Superior temporal gyrus (tissue), 1 donor: ENCODE measurements around the gene SERPING1.

ENCODE experiments used
- DNase-seq: peaks from one replicate; pipeline ENCODE4 v3.0.0-alpha.2; 2016; ENCODE audit errors: extremely low spot score

SERPING1 gene

DNA sequence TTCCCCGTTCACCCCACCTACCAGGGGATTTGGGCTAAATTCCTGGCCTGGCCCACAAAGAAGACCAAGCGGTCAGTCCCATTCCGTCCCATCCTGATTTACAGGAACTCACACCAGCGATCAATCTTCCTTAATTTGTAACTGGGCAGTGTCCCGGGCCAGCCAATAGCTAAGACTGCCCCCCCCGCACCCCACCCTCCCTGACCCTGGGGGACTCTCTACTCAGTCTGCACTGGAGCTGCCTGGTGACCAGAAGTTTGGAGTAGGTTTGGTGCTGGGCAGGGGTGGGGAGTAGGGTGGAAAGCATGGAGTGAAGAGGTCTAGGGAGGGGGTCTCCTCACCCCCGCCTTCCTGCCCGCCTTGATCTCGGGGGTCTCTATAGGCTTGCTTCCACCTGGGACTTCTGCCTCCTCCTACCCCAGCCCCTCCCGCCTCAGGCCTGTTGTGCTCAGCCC, at the start of gene SERPING1:
TSS of gene SERPING1 (plus strand) at position 225 of the 455 bp plus-strand sequence. CDS start 586 bp downstream, outside the sequence.
- no peak for DNase-seq

- DNase-seq, result no peak
These were observed 49.6 kb upstream of the SERPING1 start for GRCh38 chr11:57547854-57548377.

- DNase-seq, result no peak
These were observed 47.5 kb upstream of the SERPING1 start for GRCh38 chr11:57549983-57550382.

DNA sequence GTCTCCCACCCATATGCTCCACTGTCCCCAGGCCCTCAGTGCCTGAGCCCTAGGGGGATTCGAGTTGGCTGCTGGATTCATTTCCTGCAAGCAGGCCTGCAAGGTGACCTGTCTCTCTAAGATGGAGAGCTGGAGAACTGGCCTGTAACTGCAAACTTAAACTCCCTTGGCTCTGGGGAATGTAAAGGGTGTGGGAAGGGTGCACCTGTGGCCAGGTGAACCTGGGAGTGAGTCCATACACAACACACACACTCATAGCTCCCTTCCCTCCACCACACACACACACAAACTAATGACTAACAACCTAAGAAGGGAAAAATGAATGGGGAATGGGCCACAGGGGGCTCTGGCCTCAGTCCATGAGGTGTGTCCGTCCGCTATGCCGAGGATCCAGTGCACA, 45.5 kb upstream of the SERPING1 start:
- no peak for DNase-seq

- no peak for DNase-seq
These were observed 45.0 kb upstream of the SERPING1 start for GRCh38 chr11:57552479-57552878.

DNA sequence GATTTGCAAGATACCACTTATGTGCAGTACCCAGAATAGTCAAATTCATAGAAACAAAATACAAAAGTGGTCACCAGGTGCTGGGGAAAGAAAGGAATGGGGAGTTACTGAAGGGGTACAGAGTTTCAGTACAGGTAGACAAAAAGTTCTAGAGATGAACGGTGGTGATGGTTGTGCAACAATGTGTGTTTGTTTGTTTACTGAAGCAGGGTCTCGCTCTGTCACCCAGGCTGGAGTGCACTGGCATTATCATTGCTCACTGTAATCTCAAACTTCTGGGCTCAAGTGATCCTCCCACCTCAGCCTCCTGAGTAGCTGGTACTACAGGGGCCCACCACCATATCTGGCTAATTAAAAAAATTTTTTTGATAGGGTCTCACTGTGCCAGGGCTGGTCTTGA, 42.1 kb upstream of the SERPING1 start:
- DNase-seq, result no peak

DNA sequence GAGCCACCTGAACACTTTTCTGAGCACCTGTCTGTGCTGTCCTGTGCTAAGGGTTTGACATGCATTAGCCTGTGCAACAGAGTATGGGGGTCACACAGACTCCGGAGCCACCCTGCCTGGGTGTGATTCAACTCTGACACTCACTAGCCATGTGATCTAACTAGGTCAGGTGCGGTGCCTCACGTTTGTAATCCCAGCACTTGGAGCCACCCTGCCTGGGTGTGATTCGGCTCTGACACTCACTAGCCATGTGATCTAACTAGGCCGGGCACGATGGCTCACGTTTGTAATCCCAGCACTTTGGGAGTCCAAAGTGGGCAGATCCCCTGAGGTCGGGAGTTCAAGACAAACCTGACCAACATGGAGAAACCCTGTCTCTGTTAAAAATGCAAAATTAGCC, 41.4 kb upstream of the SERPING1 start:
- DNase-seq, result no peak

GRCh38 chr11:57560146-57560545, 37.3 kb upstream of the SERPING1 start:
- no peak for DNase-seq

GRCh38 chr11:57562596-57562995, 34.9 kb upstream of the SERPING1 start:
- DNase-seq, result no peak

GRCh38 chr11:57566005-57566904, 31.2 kb upstream of the SERPING1 start:
- peak; percentile 77 for DNase-seq

DNA sequence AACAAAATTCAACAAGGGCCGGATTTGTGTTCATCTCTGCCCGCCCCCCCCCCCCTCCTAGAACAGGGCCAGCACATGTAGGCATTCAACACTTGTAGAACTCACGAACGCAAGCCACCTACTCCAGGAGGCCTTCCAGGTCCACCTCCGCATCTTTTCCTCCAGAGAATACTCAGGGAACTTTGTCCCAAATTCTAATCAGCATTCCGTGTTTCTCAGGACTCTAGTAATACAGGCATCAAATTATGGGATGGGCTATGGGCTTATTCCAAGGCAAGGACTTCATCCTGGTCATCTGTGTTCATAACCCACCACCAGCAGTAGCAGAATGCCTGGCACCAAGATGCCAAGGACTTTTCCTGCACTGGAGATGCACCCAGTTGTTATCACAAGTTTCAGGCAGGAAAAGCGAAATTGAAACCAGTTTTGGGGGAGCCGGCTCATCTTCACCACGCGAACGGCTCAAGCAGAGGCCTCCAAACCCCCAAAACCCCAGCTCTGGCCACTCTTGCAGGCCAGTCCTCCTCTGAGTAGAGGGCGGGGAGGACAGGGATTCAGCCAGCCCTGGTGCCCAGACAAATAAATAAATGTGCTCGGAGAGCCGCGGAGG, 30.5 kb upstream of the SERPING1 start:
- DNase-seq, result peak; percentile 42

GRCh38 chr11:57567515-57568329, 29.8 kb upstream of the SERPING1 start, which contains the start of gene UBE2L6:
Gene UBE2L6, minus strand, starts transcription at chr11:57567672. Its CDS starts 61 bp downstream, at chr11:57567611.
- peak; percentile 59 for DNase-seq

DNA sequence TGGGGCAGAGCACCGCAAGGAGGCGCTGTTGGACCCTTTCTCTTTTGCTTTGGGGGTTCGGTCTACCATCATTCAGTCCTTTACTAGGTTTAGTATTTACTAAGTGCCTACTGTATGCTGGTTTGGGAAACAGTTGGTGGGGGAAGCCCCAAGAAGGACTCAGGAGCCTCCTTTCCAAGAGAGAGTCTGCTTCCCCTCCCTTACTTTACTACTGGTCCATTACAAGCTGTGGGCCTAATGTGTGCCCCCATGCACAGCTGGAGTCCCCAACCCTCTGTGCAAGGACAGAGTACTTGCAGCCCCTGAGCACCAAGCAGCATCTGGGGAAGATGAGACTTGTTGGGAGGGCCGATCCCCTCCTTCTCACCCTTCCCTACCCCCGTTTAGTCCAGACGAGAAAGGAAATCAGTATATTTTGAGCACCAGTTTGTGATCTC, 29.1 kb upstream of the SERPING1 start:
- DNase-seq, result peak; percentile 93

DNA sequence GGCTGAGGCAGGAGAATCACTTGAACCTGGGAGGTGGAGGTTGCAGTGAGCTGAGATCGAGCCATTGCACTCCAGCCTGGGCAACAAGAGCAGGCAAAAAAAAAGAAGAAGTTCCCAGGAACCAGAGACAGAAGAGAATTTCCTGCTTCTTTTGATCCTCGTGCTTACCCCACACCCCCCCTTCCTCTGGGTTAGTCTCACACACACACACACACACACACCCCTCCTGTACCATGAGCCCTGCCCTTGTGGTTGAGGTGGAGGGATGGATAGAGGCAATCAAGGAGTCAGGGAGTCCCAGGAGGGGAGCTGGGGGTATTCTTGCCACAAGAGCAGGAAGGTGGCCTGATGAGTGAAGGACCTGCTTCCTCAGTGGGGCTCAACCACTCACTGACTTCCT, 25.9 kb upstream of the SERPING1 start:
- DNase-seq, result no peak

GRCh38 chr11:57574061-57574460, 23.4 kb upstream of the SERPING1 start:
- DNase-seq, result no peak

DNA sequence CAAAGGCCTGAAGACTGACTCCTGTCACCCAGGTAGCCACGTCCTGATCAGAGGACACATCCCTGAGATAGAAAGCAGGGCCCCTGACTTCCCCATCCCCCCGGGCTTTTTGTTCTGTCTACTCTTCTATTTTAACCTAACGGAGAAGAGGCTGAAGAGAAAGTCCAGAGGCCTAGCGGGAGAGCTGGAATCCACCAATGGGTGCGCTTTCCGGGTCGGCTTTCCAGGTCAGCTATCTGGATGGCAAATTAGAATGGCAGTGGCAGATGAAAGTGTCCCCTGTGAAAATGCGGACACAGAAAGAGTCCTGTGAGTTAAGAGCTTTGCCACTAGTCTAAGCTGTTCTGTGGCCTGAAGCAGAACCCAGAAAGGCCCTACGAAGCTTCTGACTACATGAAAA, 13.1 kb upstream of the SERPING1 start:
- no peak for DNase-seq

GRCh38 chr11:57585301-57585700, 12.2 kb upstream of the SERPING1 start:
- no peak for DNase-seq

GRCh38 chr11:57586711-57587245, 10.7 kb upstream of the SERPING1 start:
- DNase-seq, result no peak

DNA sequence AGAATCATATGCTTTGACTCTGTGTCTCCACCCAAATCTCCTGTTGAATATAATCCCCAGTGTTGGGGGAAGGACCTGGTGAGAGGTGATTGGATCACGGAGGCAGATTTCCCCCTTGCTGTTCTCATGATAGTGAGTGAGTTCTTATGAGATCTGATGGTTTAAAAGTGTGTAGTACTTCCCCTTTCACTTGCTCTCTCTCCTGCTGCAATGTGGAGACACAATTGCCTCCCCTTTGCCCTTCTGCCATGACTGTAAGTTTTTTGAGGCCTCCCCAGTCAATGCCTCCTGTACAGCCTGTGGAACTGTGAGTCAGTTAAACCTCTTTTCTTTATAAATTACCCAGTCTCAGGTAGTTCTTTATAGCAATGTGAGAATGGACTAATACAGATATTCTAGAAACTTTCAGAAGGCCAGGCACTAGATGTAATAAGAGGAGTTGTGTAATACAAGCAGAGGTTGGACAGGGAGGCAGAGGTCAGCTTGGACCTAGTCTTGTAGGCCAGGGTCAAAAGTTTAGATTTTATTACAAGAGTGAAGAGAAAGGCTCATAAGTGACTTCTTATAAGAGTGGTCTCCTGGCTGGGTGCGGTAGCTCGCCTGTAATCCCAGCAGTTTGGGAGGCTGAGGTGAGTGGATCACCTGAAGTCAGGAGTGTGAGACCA, 9.3 kb upstream of the SERPING1 start:
- DNase-seq, result no peak

DNA sequence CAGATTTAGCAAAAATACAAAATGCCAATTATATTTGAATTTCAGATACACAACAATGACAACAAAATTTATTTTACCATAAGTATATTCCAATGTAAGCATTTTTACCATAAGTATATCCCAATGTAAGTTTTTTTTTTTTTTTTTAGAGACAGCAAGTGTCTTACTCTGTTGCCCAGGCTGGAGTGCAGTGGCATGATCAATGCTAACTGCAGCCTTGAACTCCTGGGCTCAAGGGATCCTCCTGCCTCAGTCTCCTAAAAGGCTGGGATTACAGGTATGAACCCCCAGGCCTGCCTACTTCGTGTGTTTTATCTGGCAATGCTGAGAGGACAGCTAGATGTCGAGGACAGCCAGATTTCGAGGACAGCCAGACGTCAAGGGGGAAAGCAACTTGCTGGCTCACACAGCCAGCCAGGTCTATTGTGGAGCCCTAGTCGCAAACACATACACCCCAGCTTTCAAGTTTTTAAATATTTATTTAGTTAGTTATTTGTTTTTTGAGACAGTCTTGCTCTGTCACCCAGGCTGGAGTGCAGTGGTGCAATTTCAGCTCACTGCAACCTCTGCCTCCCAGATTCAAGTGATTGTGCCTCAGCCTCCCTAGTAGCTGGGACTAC, 1.1 kb upstream of the SERPING1 start:
- DNase-seq, result no peak
